ENCODE results near the gene SLC44A3. TPM values are rescaled to one million over a fixed set of nuclear protein-coding genes. Genes with fewer than 3 reads are reported as not detected.

Gene SLC44A3
- total and polyA plus RNA-seq, 2 of the 8 experiments (the other 6 are each of a cell fraction or from before 2014, with no cell fraction given): 4.2 to 5.0 TPM

- CTCF ChIA-PET (ENCODE audit: partially characterized antibody): interaction anchor here (0.6 to 9.4 kb wide), 3 partner anchors 199 to 1168 kb away, joined by 3 to 148 read pairs (median 3); no protein-coding TSS in a partner anchor
- H3K9me3 ChIP-seq (ENCODE audit: insufficient read depth in 2 of 2, low read depth in 1 of 2, low read length in 1 of 2): no peaks in the 10 kb centered on the region
- FAIRE-seq: no peak
- TF ChIP-seq MAFK (IDR thresholded peaks at IDR 0.05; ENCODE audit: low read depth, low read length) (no peak), RFX5 (IDR thresholded peaks at IDR 0.05; ENCODE audit: borderline replicate concordance, low read depth, low read length) (no peak), BACH1 (IDR thresholded peaks at IDR 0.05; ENCODE audit: low read length) (no peak), CHD1 (IDR thresholded peaks at IDR 0.05; ENCODE audit: low read depth, low read length) (no peak), TAF1 (IDR thresholded peaks at IDR 0.05; ENCODE audit: low read depth, low read length) (no peak), SIN3A (conservative IDR thresholded peaks at IDR 0.05 in 1 of 2, IDR thresholded peaks at IDR 0.05 in 1 of 2; ENCODE audit: low read depth in 1 of 2, low read length in 2 of 2) (no peak), YY1 (IDR thresholded peaks at IDR 0.05; ENCODE audit: low read depth, low read length) (no peak), TBP (IDR thresholded peaks at IDR 0.05; ENCODE audit: low read depth, low read length) (no peak), TCF12 (IDR thresholded peaks at IDR 0.05; ENCODE audit: low read depth, low read length) (no peak), CTBP2 (IDR thresholded peaks at IDR 0.05; ENCODE audit: borderline replicate concordance, insufficient read depth, insufficient read length, low read length) (no peak), POU5F1 (IDR thresholded peaks at IDR 0.05; ENCODE audit: low read depth, low read length) (no peak), SP1 (IDR thresholded peaks at IDR 0.05; ENCODE audit: low read depth, low read length) (no peak)
Observed at GRCh38 chr1:94799206-94799605, 21.0 kb upstream of the SLC44A3 start.

More at GRCh38 chr1:94799206-94799605, 21.0 kb upstream of the SLC44A3 start:
- no peak overlapping the region for H3K9ac ChIP-seq (replicated peaks in 1 of 4; ENCODE audit: extremely low read depth in 1 of 4, low read depth in 3 of 4, low read length in 3 of 4)
- no peak overlapping the region for H2AK5ac ChIP-seq (ENCODE audit: low read depth, low read length)
- H3K23me2 ChIP-seq (ENCODE audit: low read depth, low read length): no peaks in the 10 kb centered on the region
- H3K18ac ChIP-seq (ENCODE audit: extremely low read depth, low read length): no peak overlapping the region
- no peaks in the 10 kb centered on the region for H3K27me3 ChIP-seq (replicated peaks in 1 of 4; ENCODE audit: control insufficient read depth in 3 of 4, extremely low read depth in 1 of 4, insufficient read depth in 3 of 4, low read length in 3 of 4)
- no peak overlapping the region for H4K91ac ChIP-seq (replicated peaks; ENCODE audit: insufficient read length, low read length)
- H3K4me1 ChIP-seq (replicated peaks in 1 of 4; ENCODE audit: control insufficient read depth in 3 of 4, insufficient read depth in 4 of 4, low read length in 3 of 4): peaks cover 0 to 4% (median 0%) of the 10 kb centered on the region in 4 experiments; a peak in 1 of 7 replicates
- H3K27ac ChIP-seq (ENCODE audit: low read depth, low read length): no peak overlapping the region
- no peak overlapping the region for H4K5ac ChIP-seq (ENCODE audit: insufficient read length, low read depth, low read length)
- no peak overlapping the region for H3K4me3 ChIP-seq (ENCODE audit: extremely low read depth in 1 of 4, insufficient read depth in 2 of 4, low read depth in 3 of 4, low read length in 4 of 4)
- no peak overlapping the region for H3K14ac ChIP-seq (ENCODE audit: insufficient read length)
- no peak overlapping the region for H3K23ac ChIP-seq (ENCODE audit: insufficient read length)
- DNase-seq (ENCODE audit: low read depth in 1 of 2, low spot score in 2 of 2): no peak
- no peak overlapping the region for H3K4me2 ChIP-seq (ENCODE audit: insufficient read depth in 1 of 2, low read depth in 2 of 2, low read length in 2 of 2)
- no peak overlapping the region for H2BK5ac ChIP-seq (ENCODE audit: low read depth, low read length)
- no peak overlapping the region for H2BK20ac ChIP-seq (ENCODE audit: low read length)
- H3K79me1 ChIP-seq (ENCODE audit: low read depth, low read length): no peaks in the 10 kb centered on the region
- 92% methylated on average over 4 of the region's 4 CpGs; no CpG with 5 or more reads in 1 of the 2 experiments for WGBS, 2 experiments (ENCODE audit: extremely low coverage in 1 of 2, insufficient coverage in 1 of 2, insufficient read length in 1 of 2, insufficient replicate concordance in 2 of 2, low coverage in 1 of 2, low lambda C conversion rate in 2 of 2, missing lambda C conversion rate in 1 of 2)
- POLR2A ChIA-PET (ENCODE audit: partially characterized antibody): no interaction called here
- H2BK120ac ChIP-seq (replicated peaks; ENCODE audit: low read depth, low read length): no peak overlapping the region
- H4K8ac ChIP-seq (ENCODE audit: extremely low read depth, insufficient read depth, low read length): no peak overlapping the region
- H2BK15ac ChIP-seq (ENCODE audit: low read length): no peak overlapping the region
- H4K20me1 ChIP-seq (replicated peaks in 1 of 2; ENCODE audit: control insufficient read depth in 1 of 2, insufficient read depth in 2 of 2, low read length in 2 of 2): no peaks in the 10 kb centered on the region
- no peak overlapping the region for H3K56ac ChIP-seq (replicated peaks; ENCODE audit: insufficient read length, low read depth, low read length)
- H3K79me2 ChIP-seq (ENCODE audit: control insufficient read depth in 1 of 2, insufficient read depth in 2 of 2, low read length in 2 of 2): no peaks in the 10 kb centered on the region
- no peak overlapping the region for H2AFZ ChIP-seq (ENCODE audit: low read length)
- H2BK12ac ChIP-seq (ENCODE audit: low read depth, low read length): no peak overlapping the region
- no peaks in the 10 kb centered on the region for H3K36me3 ChIP-seq (ENCODE audit: control insufficient read depth in 2 of 4, insufficient read depth in 4 of 4, low read length in 3 of 4)
- no peak overlapping the region for H3K4ac ChIP-seq (replicated peaks; ENCODE audit: insufficient read length, low read depth, low read length)

All from H1 (cell line).